ENCODE results near the gene FUCA1. TPM values are rescaled to one million over a fixed set of nuclear protein-coding genes. Genes with fewer than 3 reads are reported as not detected.

FUCA1 gene
- total RNA-seq (2022; extraction: Qiagen RNA extraction) = 9.4 to 11.7 TPM (median 9.9 TPM) in 5 replicates

GRCh38 chr1:23867895-23868556 is at the start of gene FUCA1:
Gene FUCA1, minus strand, starts transcription at chr1:23868290. Its CDS starts 4 bp downstream, at chr1:23868286.

GRCh38 chr1:23913212-23913880 is 45.3 kb upstream of the FUCA1 start, which contains the start of gene CNR2:
Gene CNR2, minus strand, starts transcription at chr1:23913362. Its CDS starts 37,745 bp downstream, at chr1:23875617.

GRCh38 chr1:23825076-23825761 is 42.9 kb downstream of the FUCA1 start, which contains the start of gene HMGCL:
Gene HMGCL, minus strand, starts transcription at chr1:23825429. Its CDS starts 14 bp downstream, at chr1:23825415.

GRCh38 chr1:23800400-23801337 is 67.4 kb downstream of the FUCA1 start, which contains the start of gene GALE:
Gene GALE, minus strand, starts transcription at chr1:23800754. Its CDS starts 1,747 bp downstream, at chr1:23799007.

Other genes starting within 250 kb of the FUCA1 start
- gene RPL11, start 176.5 kb downstream of the FUCA1 start, total RNA-seq (2022; extraction: Qiagen RNA extraction) = 1,312 to 1,595 TPM (median 1,410 TPM) in 5 replicates
- gene ELOA, start 124.8 kb downstream of the FUCA1 start, total RNA-seq (2022; extraction: Qiagen RNA extraction) = 26.1 to 31.0 TPM (median 27.8 TPM) in 5 replicates
- gene PITHD1, start 89.9 kb downstream of the FUCA1 start, total RNA-seq (2022; extraction: Qiagen RNA extraction) = 29.8 to 36.1 TPM (median 31.5 TPM) in 5 replicates
- 54.7 to 57.9 TPM (median 55.0 TPM) in 5 replicates for gene LYPLA2, start 77.1 kb downstream of the FUCA1 start, total RNA-seq (2022; extraction: Qiagen RNA extraction)
- gene GALE, start 67.5 kb downstream of the FUCA1 start, total RNA-seq (2022; extraction: Qiagen RNA extraction) = 69.6 to 81.9 TPM (median 76.4 TPM) in 5 replicates
- 12.1 to 14.9 TPM (median 13.5 TPM) in 5 replicates for gene HMGCL, start 42.9 kb downstream of the FUCA1 start, total RNA-seq (2022; extraction: Qiagen RNA extraction)
- not detected in 5 replicates for gene CNR2, start 45.1 kb upstream of the FUCA1 start, total RNA-seq (2022; extraction: Qiagen RNA extraction)
- gene PNRC2, start 91.5 kb upstream of the FUCA1 start, total RNA-seq (2022; extraction: Qiagen RNA extraction) = 29.3 to 35.6 TPM (median 33.0 TPM) in 5 replicates
- 84.9 to 96.1 TPM (median 92.9 TPM) in 5 replicates for gene SRSF10, start 112.0 kb upstream of the FUCA1 start, total RNA-seq (2022; extraction: Qiagen RNA extraction)
- gene MYOM3, start 243.8 kb upstream of the FUCA1 start, total RNA-seq (2022; extraction: Qiagen RNA extraction) = 6.2 to 8.2 TPM (median 6.6 TPM) in 5 replicates